NCI-H1694 treated with DMSO at 0.1 percent for 48 hours (cell line): ENCODE measurements around the gene N4BP2.
"Not testable (repeated sequence)": the region's sequence is repeated elsewhere in the genome, so short reads cannot be mapped to it uniquely, and the experiment has no call there.

Experiments used
- DNase-seq: peaks from one replicate; lab custom pipeline; 2025; lab: John Stamatoyannopoulos, UW

N4BP2 gene

DNA sequence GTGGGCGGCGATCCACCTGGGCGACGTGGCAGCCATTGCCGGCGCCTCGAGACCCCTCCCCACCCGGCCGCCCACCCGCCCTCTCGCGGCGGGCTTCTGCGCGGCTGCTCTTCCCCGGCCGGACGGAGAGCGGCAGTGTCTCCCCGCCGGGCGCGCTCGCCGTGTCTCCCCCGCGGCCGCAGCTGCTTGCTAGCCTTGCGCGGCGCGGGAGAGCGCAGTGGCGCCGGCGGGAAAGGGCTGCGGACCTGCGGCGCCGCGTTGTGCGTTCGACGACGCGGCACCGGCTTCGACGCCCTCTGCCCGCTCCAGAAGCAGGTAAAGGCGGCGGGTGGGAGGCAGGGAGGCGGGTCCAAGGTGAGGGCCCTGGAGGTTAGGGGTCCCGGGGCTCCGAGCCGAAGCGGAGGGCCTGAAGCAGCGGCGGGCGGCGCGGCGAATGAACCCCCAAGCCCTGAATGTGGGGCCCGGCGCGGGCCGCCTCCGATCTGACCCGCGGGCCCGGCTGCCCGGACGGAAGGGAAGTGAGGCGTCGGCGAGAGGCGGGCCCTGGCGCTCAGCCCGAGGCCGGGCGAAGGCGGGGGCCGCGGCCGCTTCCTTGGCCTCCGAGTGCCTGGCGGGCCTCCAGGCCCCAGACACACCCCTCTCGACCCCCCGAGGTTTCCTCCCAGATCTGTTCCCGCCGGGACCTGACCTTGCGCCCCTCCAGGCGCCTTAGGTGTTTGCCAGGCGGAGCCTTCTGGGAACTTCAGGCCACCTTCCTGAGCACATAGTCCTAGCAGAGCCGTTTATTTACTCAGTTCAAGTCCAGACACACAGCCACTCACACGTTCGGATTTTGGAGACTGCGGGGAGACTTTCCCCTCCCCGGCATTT is at the start of gene N4BP2:
N4BP2 (plus strand) TSS at position 135 of the 870 bp plus-strand sequence. CDS start 40,491 bp downstream, outside the sequence.
- DNase-seq = peak; percentile 54

GRCh38 chr4:40016007-40016406 is 40.6 kb upstream of the N4BP2 start:
- DNase-seq = no peak

GRCh38 chr4:40020221-40020620 is 36.4 kb upstream of the N4BP2 start:
- no peak for DNase-seq

- not testable (repeated sequence) for DNase-seq
Observed at GRCh38 chr4:40021116-40021515, 35.5 kb upstream of the N4BP2 start.

DNA sequence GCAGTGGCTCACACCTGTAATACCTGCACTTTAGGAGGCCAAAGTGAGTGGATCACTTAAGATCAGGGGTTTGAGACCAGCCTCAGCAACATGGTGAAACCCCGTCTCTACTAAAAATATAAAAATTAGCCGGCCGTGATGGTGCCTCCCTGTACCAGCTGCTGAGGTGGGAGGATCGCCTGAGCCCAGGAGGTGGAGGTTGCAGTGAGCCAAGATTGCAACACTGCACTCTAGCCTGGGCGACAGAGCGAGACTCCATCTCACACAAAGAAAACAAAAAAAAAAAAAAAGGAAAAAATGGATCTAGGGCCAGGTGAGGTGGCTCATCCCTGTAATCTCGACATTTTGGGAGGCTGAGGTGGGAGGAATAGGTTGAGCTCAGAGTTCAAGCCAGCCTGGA is 32.6 kb upstream of the N4BP2 start:
- DNase-seq = not testable (repeated sequence)

DNA sequence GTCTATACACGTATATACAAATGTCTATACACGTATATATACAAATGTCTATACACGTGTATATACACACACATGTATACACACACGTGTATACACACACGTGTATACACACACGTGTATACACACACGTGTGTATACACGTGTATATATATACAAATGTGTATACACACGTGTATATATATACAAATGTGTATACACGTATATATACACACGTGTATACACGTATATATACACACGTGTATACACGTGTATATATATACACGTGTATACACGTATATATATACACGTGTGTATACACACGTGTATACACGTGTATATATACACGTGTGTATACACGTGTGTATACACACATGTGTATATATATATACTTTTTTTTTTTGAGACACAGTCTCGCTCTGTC is 23.9 kb upstream of the N4BP2 start:
- no peak for DNase-seq

GRCh38 chr4:40033613-40034012 is 23.0 kb upstream of the N4BP2 start:
- DNase-seq = no peak

- DNase-seq = no peak
Observed at GRCh38 chr4:40038977-40039376, 17.7 kb upstream of the N4BP2 start.

- DNase-seq = no peak
Observed at GRCh38 chr4:40040908-40041307, 15.7 kb upstream of the N4BP2 start.

DNA sequence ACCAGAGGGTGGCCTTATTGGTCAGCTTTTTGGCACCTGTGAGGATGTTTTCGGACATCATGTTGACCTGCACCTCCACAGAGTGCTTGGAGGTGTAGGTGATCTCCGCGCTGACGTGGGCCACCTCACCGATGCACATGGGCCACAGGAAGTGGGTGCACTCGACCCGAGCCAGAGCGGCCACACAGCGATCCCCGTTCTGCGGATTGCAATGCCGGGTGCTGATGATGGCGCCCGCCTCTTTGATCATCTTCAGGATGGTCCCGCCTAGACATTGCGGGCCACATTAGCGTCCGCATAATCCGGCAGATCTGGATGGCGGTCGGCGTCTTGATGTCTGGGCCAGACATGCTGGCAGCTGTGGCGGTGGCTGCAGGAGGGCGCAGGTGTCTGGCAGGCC is 12.9 kb upstream of the N4BP2 start:
- DNase-seq = no peak

DNA sequence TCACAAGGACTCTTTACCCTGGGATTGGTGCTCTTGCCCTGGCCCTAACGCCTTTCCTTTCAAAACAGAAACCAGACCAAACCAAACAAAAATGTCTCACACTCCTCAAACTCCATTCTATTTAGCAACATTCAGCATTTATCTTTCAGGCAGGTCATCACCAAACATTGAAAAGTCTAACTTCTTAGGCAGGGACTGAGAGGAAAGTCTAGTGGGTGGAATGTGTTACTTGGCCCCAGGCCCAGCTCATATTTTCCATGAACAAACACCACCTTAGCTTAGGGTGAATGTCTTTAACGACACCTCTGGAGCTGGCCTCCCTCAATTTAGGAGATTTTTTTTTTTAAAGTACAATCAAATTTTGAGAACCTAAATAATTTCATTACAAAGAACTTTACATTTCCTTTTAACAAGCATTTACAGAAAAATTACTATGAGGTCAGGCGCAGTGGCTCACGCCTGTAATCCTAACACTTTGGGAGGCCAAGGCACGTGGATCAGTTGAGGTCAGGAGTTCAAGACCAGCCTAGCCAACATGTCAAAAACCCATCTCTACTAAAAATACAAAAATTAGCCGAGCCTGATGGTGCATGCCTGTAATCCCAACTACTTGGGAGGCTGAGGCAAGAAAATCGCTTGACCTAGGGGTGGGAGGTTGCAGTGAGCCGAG is 10.2 kb upstream of the N4BP2 start:
- no peak for DNase-seq

- no peak for DNase-seq
Observed at GRCh38 chr4:40053161-40053560, 3.5 kb upstream of the N4BP2 start.

- DNase-seq = no peak
Observed at GRCh38 chr4:40055511-40055862, 1.2 kb upstream of the N4BP2 start.

DNA sequence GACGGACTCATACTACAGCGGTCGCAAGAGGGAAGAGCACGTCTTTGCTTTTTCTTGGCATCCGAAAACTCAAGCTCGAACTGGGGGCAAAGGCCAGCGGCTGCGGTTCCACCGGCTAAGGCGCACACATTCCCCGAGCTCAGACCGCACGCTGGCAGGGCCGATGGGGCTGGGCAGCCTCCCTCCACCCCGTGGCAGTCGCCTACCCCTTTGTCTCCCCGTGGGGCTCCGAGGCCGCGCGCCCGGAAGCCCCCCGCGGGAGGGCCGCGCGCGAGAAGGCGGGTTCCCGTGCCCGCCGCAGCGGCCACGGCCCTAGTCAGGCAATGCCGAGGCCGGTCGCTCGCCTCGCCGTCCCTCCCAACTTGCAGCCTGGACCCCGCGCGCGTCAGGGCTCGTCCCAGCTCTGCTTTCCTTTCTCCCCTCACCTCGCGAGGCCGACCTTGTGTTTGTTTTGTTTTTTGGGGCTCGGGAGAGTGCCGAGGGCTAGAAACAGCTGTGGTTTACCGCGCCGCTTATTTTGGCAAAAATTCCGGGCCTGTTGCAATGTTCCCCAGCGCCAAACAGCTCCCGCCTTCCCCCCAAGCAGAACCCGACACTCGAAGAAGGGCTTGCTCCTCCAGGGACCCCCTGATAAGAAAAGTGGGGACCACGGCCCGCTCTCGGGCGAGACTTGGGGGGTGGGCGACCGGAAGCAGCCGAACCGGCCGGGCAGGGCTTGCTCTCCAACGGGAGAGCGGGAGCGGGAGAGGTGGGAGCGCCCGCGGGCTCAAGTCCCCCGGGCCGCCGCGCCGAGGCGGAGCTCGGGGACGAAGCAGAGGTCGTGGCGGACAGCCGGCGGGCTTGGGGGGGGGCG is 561 bp upstream of the N4BP2 start:
- peak; percentile 44 for DNase-seq

- DNase-seq = peak; percentile 90
Observed at GRCh38 chr4:40057586-40058091, 989 bp downstream of the N4BP2 start.

- no peak for DNase-seq
Observed at GRCh38 chr4:40058121-40058520, 1.5 kb downstream of the N4BP2 start.

GRCh38 chr4:40058854-40059253 is 2.2 kb downstream of the N4BP2 start:
- no peak for DNase-seq

DNA sequence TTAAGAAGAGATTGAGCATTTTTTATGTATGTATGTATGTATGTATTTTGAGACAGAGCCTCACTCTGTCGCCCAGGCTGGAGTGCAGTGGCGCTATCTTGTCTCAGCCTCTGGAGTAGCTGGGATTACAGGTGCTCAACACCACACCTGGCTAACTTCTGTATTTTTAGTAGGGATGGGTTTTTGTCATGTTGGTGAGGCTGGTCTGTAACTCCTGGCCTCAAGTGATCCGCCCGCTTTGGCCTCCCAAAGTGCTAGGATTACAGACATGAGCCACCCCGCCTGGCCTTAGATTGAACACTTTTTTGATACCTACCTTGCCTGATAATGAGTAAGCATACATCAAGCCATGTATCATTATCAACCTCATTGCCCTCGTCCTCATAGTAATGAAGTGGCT is 2.7 kb downstream of the N4BP2 start:
- no peak for DNase-seq

GRCh38 chr4:40065010-40065409 is 8.4 kb downstream of the N4BP2 start:
- no peak for DNase-seq

DNA sequence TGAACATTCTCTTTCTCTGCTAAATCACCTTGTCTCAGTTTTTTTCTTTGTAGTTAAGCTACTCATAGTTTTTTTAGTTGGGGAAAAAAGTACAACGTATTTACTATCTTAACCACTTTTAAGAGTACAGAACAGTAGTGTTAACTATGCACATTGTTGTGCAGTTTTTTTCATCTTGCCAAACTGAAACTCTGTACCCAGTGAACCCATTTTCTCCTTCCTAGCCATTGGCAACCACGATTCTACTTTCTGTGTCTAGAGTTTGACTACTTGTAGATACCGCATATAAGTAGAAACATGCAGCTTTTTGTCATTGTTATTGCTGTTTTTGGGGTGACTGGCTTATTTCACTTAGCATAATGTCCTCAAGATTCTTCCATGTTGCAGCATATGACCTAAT is 10.0 kb downstream of the N4BP2 start:
- no peak for DNase-seq

GRCh38 chr4:40070387-40070786 is 13.7 kb downstream of the N4BP2 start:
- no peak for DNase-seq

DNA sequence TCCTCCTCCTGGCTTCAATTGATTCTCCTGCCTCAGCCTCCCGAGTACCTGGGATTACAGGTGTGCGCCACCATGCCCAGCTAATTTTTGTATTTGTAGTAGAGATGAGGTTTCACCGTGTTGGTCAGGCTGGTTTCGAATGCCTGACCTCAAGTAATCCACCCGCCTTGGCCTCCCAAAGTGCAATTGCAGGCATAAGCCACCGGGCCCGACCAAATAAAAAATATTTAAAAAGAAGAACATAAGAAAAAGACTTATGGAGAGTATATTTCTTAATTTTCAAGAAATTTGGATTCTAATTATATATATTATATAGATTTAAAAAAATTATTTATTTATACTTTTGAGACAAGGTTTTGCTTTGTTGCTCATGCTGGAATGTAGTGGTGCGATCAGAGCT is 29.8 kb downstream of the N4BP2 start:
- DNase-seq = no peak
